Colonic mucosa (tissue), 4 donors: ENCODE results near the gene DAAM1. TPM values are rescaled to one million over a fixed set of nuclear protein-coding genes. Genes with fewer than 3 reads are reported as not detected.

Experiments used
- DNase-seq: peaks from one replicate; pipeline ENCODE4 v3.0.0-alpha.2; 2020
- H3K27ac ChIP-seq: fragments of 200-600 bp; one replicate; pipeline ENCODE4 v1.8.0; 2021
- H3K27me3 ChIP-seq: fragments of 200-600 bp; one replicate; pipeline ENCODE4 v1.8.0; 2021
- H3K36me3 ChIP-seq: fragments of 200-600 bp; one replicate; pipeline ENCODE4 v1.8.0; 2021
- H3K4me1 ChIP-seq: fragments of 200-600 bp; one replicate; pipeline ENCODE4 v1.8.0; 2021; ENCODE audit warnings: mild to moderate bottlenecking
- H3K4me3 ChIP-seq: fragments of 200-600 bp; one replicate; pipeline ENCODE4 v1.8.0; 2021
- H3K9ac ChIP-seq, 2 donors: one replicate each; pipeline ENCODE4 v1.7.0; 2013; ENCODE audit warnings: control low read depth in 2 of 2, low read depth in 2 of 2, low read length in 2 of 2
- H3K9me3 ChIP-seq: fragments of 200-600 bp; one replicate; pipeline ENCODE4 v1.8.0; 2021
- CTCF ChIP-seq: fragments of 200-600 bp; IDR thresholded peaks from one replicate; pipeline ENCODE4 v1.8.0; 2022; ENCODE audit warnings: antibody characterized with exemption, mild to moderate bottlenecking
- intact Hi-C: fragments of 100-400 bp; cut with DNase I; formaldehyde crosslinking; loops from one replicate; pipeline ENCODE4 v1.14.1; 2022
- total RNA-seq, 2 donors: library from RNA; stranded (reverse); fragmentation: NEBNext Ultra II Directional in 1 of 2; extraction: Animal tissue kit (Norgen Biotek cat#: 25700) in 1 of 2; gene quantifications; one replicate each; pipeline ENCODE4 v1.2.1, GENCODE V29; 2021
- donor health status: healthy.
- donor health status: DM: no; HTN: no; CAD: no.
- donor health status: DM: no; HTN: no; CAD: no.

Gene DAAM1
- total RNA-seq, 2 donors from 2014 or later: 35.0 to 52.4 TPM

GRCh38 chr14:59294662-59294992 is 106.2 kb downstream of the DAAM1 start:
- intact Hi-C loops: no loop called here
- no peak overlapping the region for H3K27ac ChIP-seq
- H3K4me1 ChIP-seq: no peaks in the 10 kb centered on the region
- no peak for TF ChIP-seq CTCF
- no peaks in the 10 kb centered on the region for H3K9me3 ChIP-seq
- no peak for DNase-seq
- H3K36me3 ChIP-seq: no peaks in the 10 kb centered on the region
- H3K4me3 ChIP-seq: no peak overlapping the region
- no peak overlapping the region for H3K9ac ChIP-seq
- H3K27me3 ChIP-seq: no peaks in the 10 kb centered on the region

GRCh38 chr14:59295951-59296350 is 107.5 kb downstream of the DAAM1 start:
- DNase-seq: no peak
- H3K9me3 ChIP-seq: no peaks in the 10 kb centered on the region
- no peak for TF ChIP-seq CTCF
- H3K4me3 ChIP-seq: no peak overlapping the region
- no peaks in the 10 kb centered on the region for H3K4me1 ChIP-seq
- intact Hi-C loops: no loop called here
- no peaks in the 10 kb centered on the region for H3K27me3 ChIP-seq
- H3K9ac ChIP-seq: no peak overlapping the region
- no peaks in the 10 kb centered on the region for H3K36me3 ChIP-seq
- no peak overlapping the region for H3K27ac ChIP-seq

- intact Hi-C loops: no loop called here
- Histone ChIP-seq H3K27me3 (no peaks in the 10 kb centered on the region), H3K9ac (no peak overlapping the region), H3K4me3 (no peak overlapping the region), H3K4me1 (no peaks in the 10 kb centered on the region), H3K9me3 (no peaks in the 10 kb centered on the region), H3K36me3 (no peaks in the 10 kb centered on the region), H3K27ac (no peak overlapping the region)
- TF ChIP-seq CTCF: no peak
- DNase-seq: no peak
Measured at GRCh38 chr14:59296508-59296907, 108.0 kb downstream of the DAAM1 start.

DNA sequence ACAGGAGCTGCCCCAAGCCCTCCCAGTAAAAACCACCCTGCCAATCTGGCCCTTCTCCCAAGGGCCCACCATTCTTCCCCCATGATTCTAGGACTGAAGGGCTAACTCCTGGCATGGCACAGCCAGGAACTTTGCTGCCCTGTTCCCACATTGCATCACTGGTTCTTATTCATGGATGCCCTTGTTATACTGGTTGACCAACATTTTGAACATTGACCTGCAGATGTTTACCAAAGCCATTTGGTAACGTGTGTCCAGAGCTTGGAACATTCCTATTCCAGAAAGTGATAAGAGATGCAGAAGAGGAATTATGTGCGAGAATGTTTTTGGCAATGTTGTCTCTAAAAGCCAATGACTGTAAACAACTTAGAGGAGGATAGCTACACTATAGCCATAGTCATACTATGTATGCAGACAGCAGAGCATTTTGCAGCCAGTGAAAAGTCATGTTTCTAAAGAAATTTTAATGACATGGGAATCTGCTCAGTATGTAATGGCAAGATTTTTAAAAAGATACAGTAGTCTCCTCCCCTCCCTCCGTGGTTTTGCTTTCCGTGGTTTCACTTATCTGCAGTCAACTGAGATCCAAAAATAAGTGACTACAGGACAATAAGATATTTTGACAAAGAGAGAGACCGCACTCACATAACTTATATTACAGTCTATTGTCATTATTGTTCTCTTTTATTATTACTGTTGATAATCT is 108.8 kb downstream of the DAAM1 start:
- no peak for TF ChIP-seq CTCF
- H3K27me3 ChIP-seq: no peaks in the 10 kb centered on the region
- H3K27ac ChIP-seq: no peak overlapping the region
- H3K4me1 ChIP-seq: no peaks in the 10 kb centered on the region
- intact Hi-C loops: no loop called here
- H3K4me3 ChIP-seq: no peak overlapping the region
- H3K36me3 ChIP-seq: no peaks in the 10 kb centered on the region
- H3K9me3 ChIP-seq: no peaks in the 10 kb centered on the region
- H3K9ac ChIP-seq: no peak overlapping the region
- DNase-seq: no peak

GRCh38 chr14:59299731-59300130 is 111.3 kb downstream of the DAAM1 start:
- DNase-seq: no peak
- Histone ChIP-seq H3K4me3 (no peak overlapping the region), H3K4me1 (no peaks in the 10 kb centered on the region), H3K9me3 (no peaks in the 10 kb centered on the region), H3K27me3 (no peaks in the 10 kb centered on the region), H3K36me3 (no peaks in the 10 kb centered on the region), H3K27ac (no peak overlapping the region), H3K9ac (no peak overlapping the region)
- TF ChIP-seq CTCF: no peak
- intact Hi-C loops: no loop called here
